ENCODE data around the gene GRM1. TPM values are rescaled to one million over a fixed set of nuclear protein-coding genes. Genes with fewer than 3 reads are reported as not detected.

The GRM1 gene
- total and polyA plus RNA-seq, 9 of the 15 experiments (the other 6 are each of a cell fraction or from before 2014, with no cell fraction given): not detected

GRCh38 chr6:146047371-146047770, 18.5 kb downstream of the GRM1 start:
- no peaks in the 10 kb centered on the region for H3K9me1 ChIP-seq (ENCODE audit: control insufficient read depth, insufficient read depth, low read length)
- H3K27me3 ChIP-seq (ENCODE audit: control insufficient read depth in 2 of 2, insufficient read depth in 2 of 2, low read length in 2 of 2): no peaks in the 10 kb centered on the region
- ATAC-seq (no peak), DNase-seq (ENCODE audit: extremely low read depth in 1 of 4, low spot score in 3 of 4) (no peak), FAIRE-seq (no peak)
- in situ Hi-C loops (cut with MboI) (no loop called here), intact Hi-C loops (cut with micrococcal nuclease) (loop anchor here (10.0 kb wide), 1 partner anchor 727 kb away; no protein-coding TSS in a partner anchor)
- no TSS peak for BruUV-seq (replicated peaks)
- no peaks in the 10 kb centered on the region for H3K4me1 ChIP-seq (replicated peaks in 1 of 2; ENCODE audit: control insufficient read depth in 2 of 2, insufficient read depth in 2 of 2, low read length in 2 of 2)
- WGBS (ENCODE audit: insufficient coverage, low coverage, missing lambda C conversion rate): 0% methylated on average over 2 of the region's 2 CpGs
- H4K20me1 ChIP-seq (replicated peaks; ENCODE audit: control insufficient read depth, insufficient read depth, low read length): no peaks in the 10 kb centered on the region
- no peak overlapping the region for H3K9ac ChIP-seq (ENCODE audit: insufficient read depth in 1 of 2, low read depth in 2 of 2, low read length in 2 of 2)
- H3K4me3 ChIP-seq: no peak overlapping the region
- no peak overlapping the region for H2AFZ ChIP-seq (ENCODE audit: low read depth, low read length)
- no peaks in the 10 kb centered on the region for H3K9me3 ChIP-seq (replicated peaks; ENCODE audit: control insufficient read depth, insufficient read depth, low read depth, low read length)
- H3K4me2 ChIP-seq (ENCODE audit: insufficient read depth, low read length): no peak overlapping the region
- ChIA-PET CTCF (ENCODE audit: low intra/inter-chr PET ratio) (no interaction called here), POLR2A (no interaction called here)
- no peaks in the 10 kb centered on the region for H3K79me2 ChIP-seq (ENCODE audit: control insufficient read depth, insufficient read depth, low read length)
- TF ChIP-seq MYBL2 (IDR thresholded peaks at IDR 0.05; ENCODE audit: low read depth) (no peak), MYBL2 (CRISPR knock-in tag; IDR thresholded peaks at IDR 0.05; ENCODE audit: borderline replicate concordance) (no peak), ZNF785 (CRISPR knock-in tag; IDR thresholded peaks at IDR 0.05) (no peak), ZNF134 (CRISPR knock-in tag; conservative IDR thresholded peaks at IDR 0.05) (no peak), ATF6 (CRISPR knock-in tag; IDR thresholded peaks at IDR 0.05) (no peak), CBFA2T3 (IDR thresholded peaks at IDR 0.05) (no peak), YY1 (IDR thresholded peaks at IDR 0.05; ENCODE audit: borderline replicate concordance in 1 of 3, control insufficient read depth in 1 of 3, extremely low read depth in 1 of 3, insufficient read depth in 3 of 3, insufficient read length in 1 of 3, insufficient replicate concordance in 2 of 3, low read depth in 1 of 3, low read length in 2 of 3) (no peak)
- H3K36me3 ChIP-seq (ENCODE audit: control insufficient read depth, insufficient read depth, low read length): no peaks in the 10 kb centered on the region
- no peak overlapping the region for H3K27ac ChIP-seq (ENCODE audit: extremely low read depth, low read depth, low read length)
